Right lobe of liver (tissue), 6 donors: Measurements from ENCODE around the gene IKZF5. TPM values are rescaled to one million over a fixed set of nuclear protein-coding genes. Genes with fewer than 3 reads are reported as not detected.

Experiments
- ATAC-seq, 4 donors: fragments of 200-7000 bp; cut with Tn5 transposase; one replicate each; pipeline ENCODE4 v1.9.1; 2020; ENCODE audit warnings: mild to moderate bottlenecking in 4 of 4, moderate library complexity in 4 of 4
- DNase-seq, 3 donors: peaks; one replicate each; pipeline ENCODE4 v3.0.0-alpha.2; 2020
- H3K27ac ChIP-seq, 3 donors: fragments of 200-600 bp; one replicate each; pipeline ENCODE4 v1.8.0; 2022
- H3K27me3 ChIP-seq, 2 donors: fragments of 200-600 bp; one replicate each; pipeline ENCODE4 v1.8.0; 2022
- H3K36me3 ChIP-seq, 4 donors: fragments of 200-600 bp; sonication (generic) in 1 of 4; one replicate each; pipeline versions ENCODE4 v1.5.1 to v1.8.0; 2017 to 2022; ENCODE audit warnings: control low read depth in 1 of 4
- H3K4me1 ChIP-seq, 4 donors: fragments of 200-600 bp; sonication (generic) in 1 of 4; one replicate each; pipeline versions ENCODE4 v1.5.1 to v1.8.0; 2017 to 2022; ENCODE audit warnings: control low read depth in 1 of 4
- H3K4me3 ChIP-seq, 3 donors: fragments of 200-600 bp; one replicate each; pipeline ENCODE4 v1.8.0; 2022
- H3K9me3 ChIP-seq, 4 donors: fragments of 200-600 bp; sonication (generic) in 1 of 4; one replicate each; pipeline versions ENCODE4 v1.5.1 to v1.8.0; 2017 to 2022; ENCODE audit warnings: control low read depth in 1 of 4
- POLR2A ChIP-seq: fragments of 450-650 bp; IDR thresholded peaks from one replicate; pipeline ENCODE4 v1.6.1; 2017; ENCODE audit warnings: antibody characterized with exemption, mild to moderate bottlenecking
- WGBS: methylation state at CpG from one replicate; pipeline ENCODE4 v1.1.6; 2018; ENCODE audit warnings: low coverage, low lambda C conversion rate; ENCODE audit not compliant: insufficient coverage; ENCODE audit errors: missing lambda C conversion rate; 5-methylcytosine and 5-hydroxymethylcytosine counted together
- intact Hi-C, 2 donors: fragments of 100-400 bp; cut with DNase I; formaldehyde crosslinking; loops; one replicate each; pipeline versions ENCODE4 v1.11.2 to v1.14.1; 2022
- total RNA-seq, 6 experiments: library from RNA; depleted of rRNA in 2 of 6; stranded (reverse); fragments of >200 nt in 2 of 6; fragmentation: NEBNext Ultra II Directional in 3 of 6; extraction: Animal tissue kit (Norgen Biotek cat#: 25700) in 3 of 6; gene quantifications; one replicate each; pipeline versions ENCODE4 v1.1.0 to v1.2.4, GENCODE V29; 2016 to 2023
- TF ChIP-seq, protein P1 (sequence below), 4 donors: fragments of 200-600 bp in 3 of 4; fragments of 450-650 bp in 1 of 4; IDR thresholded peaks; one replicate each; pipeline versions ENCODE4 v1.5.1 to v1.8.0; 2016 to 2022; ENCODE audit warnings: antibody characterized with exemption in 4 of 4, mild to moderate bottlenecking in 2 of 4
- donor health status: DM: no; HTN: yes; CAD: no.
- donor health status: DM: no; HTN: no; CAD: no.
- donor health status: DM: no; HTN: no; CAD: no.
- donor health status: DM: no; HTN: yes; CAD: no.
- donor health status: DM: no; HTN: yes; CAD: no.

The IKZF5 gene
- total RNA-seq, 6 experiments from 2014 or later, result 4.1 to 15.8 (median 8.3) TPM

GRCh38 chr10:123017421-123018165 lies 9.0 kb upstream of the IKZF5 start:
- no peak for DNase-seq
- no peaks in the 10 kb centered on the region for H3K9me3 ChIP-seq
- 72% methylated on average over 9 of the region's 9 CpGs for WGBS
- peaks cover 0 to 74% (median 14%) of the 10 kb centered on the region in 4 donors for H3K4me1 ChIP-seq
- intact Hi-C loops, result no loop called here
- H3K4me3 ChIP-seq, result no peak overlapping the region
- TF ChIP-seq POLR2A, result no peak
- TF ChIP-seq, protein P1, sequence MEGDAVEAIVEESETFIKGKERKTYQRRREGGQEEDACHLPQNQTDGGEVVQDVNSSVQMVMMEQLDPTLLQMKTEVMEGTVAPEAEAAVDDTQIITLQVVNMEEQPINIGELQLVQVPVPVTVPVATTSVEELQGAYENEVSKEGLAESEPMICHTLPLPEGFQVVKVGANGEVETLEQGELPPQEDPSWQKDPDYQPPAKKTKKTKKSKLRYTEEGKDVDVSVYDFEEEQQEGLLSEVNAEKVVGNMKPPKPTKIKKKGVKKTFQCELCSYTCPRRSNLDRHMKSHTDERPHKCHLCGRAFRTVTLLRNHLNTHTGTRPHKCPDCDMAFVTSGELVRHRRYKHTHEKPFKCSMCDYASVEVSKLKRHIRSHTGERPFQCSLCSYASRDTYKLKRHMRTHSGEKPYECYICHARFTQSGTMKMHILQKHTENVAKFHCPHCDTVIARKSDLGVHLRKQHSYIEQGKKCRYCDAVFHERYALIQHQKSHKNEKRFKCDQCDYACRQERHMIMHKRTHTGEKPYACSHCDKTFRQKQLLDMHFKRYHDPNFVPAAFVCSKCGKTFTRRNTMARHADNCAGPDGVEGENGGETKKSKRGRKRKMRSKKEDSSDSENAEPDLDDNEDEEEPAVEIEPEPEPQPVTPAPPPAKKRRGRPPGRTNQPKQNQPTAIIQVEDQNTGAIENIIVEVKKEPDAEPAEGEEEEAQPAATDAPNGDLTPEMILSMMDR (IDR thresholded peaks at IDR 0.05), result no peak
- no peak for ATAC-seq
- no peaks in the 10 kb centered on the region for H3K27me3 ChIP-seq
- peak overlapping the region in 2 of 3 donors; percentile 94 to 96 for H3K27ac ChIP-seq
- no peaks in the 10 kb centered on the region for H3K36me3 ChIP-seq

- TF ChIP-seq POLR2A, result no peak
- TF ChIP-seq, protein P1 (IDR thresholded peaks at IDR 0.05), result no peak
- H3K36me3 ChIP-seq, result no peaks in the 10 kb centered on the region
- H3K27ac ChIP-seq, result no peak overlapping the region
- intact Hi-C loops, result no loop called here
- ATAC-seq (no peak), DNase-seq (no peak)
- no peak overlapping the region for H3K4me3 ChIP-seq
- 90% methylated on average over 2 of the region's 4 CpGs for WGBS
- H3K4me1 ChIP-seq, result peaks cover 0 to 70% (median 12%) of the 10 kb centered on the region in 4 donors
- H3K27me3 ChIP-seq, result no peaks in the 10 kb centered on the region
- no peaks in the 10 kb centered on the region for H3K9me3 ChIP-seq
Observed at GRCh38 chr10:123016228-123016627, 7.6 kb upstream of the IKZF5 start.

GRCh38 chr10:123014772-123015171 lies 6.2 kb upstream of the IKZF5 start:
- Histone ChIP-seq H3K27ac (no peak overlapping the region), H3K36me3 (no peaks in the 10 kb centered on the region), H3K27me3 (no peaks in the 10 kb centered on the region), H3K9me3 (no peaks in the 10 kb centered on the region), H3K4me1 (peaks cover 0 to 62% (median 11%) of the 10 kb centered on the region in 4 donors), H3K4me3 (no peak overlapping the region)
- no peak for ATAC-seq
- no peak for DNase-seq
- intact Hi-C loops, result no loop called here
- no peak for TF ChIP-seq POLR2A
- TF ChIP-seq, protein P1 (IDR thresholded peaks at IDR 0.05), result no peak
- 94% methylated on average over 2 of the region's 2 CpGs for WGBS

GRCh38 chr10:123013456-123014419 lies 5.1 kb upstream of the IKZF5 start:
- H3K27ac ChIP-seq, result peak overlapping the region in 2 of 3 donors; percentile 21 to 25
- no peak for ATAC-seq
- no peaks in the 10 kb centered on the region for H3K27me3 ChIP-seq
- no peak overlapping the region for H3K4me3 ChIP-seq
- no peak for DNase-seq
- H3K9me3 ChIP-seq, result no peaks in the 10 kb centered on the region
- TF ChIP-seq, protein P1 (IDR thresholded peaks at IDR 0.05), result no peak
- TF ChIP-seq POLR2A, result no peak
- intact Hi-C loops, result no loop called here
- 80% methylated on average over 1 of the region's 43 CpGs for WGBS
- H3K36me3 ChIP-seq, result no peaks in the 10 kb centered on the region
- H3K4me1 ChIP-seq, result peaks cover 0 to 52% (median 6%) of the 10 kb centered on the region in 4 donors
